ENCODE results near the gene DIPK1B.

DNA sequence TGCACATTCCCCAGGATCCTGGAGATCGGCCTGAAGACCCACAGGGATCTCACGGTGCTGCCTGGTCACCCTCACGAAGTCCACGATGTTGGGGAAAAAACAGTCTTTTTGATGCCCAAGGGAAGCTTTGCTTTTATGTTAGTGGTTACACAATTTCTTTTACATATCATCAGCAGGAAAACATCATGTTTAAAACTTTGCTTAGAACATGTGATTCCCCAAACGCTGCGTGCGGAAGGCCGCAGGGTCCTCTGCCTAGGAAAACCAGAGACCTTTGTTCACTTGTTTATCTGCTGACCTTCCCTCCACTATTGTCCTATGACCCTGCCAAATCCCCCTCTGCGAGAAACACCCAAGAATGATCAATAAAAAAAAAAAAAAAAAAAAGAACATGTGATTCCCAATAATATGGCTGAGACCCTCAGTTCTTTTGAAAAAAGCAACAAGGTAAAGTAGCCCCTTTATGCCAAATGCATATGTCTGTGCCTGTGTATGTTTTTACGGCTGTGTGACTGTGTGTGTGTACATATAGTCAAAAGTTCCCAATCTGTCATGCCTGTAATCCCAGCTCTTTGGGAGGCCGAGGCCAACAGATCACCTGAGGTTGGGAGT is 13.6 kb upstream of the DIPK1B start:
- TF ChIP-seq, protein P1, sequence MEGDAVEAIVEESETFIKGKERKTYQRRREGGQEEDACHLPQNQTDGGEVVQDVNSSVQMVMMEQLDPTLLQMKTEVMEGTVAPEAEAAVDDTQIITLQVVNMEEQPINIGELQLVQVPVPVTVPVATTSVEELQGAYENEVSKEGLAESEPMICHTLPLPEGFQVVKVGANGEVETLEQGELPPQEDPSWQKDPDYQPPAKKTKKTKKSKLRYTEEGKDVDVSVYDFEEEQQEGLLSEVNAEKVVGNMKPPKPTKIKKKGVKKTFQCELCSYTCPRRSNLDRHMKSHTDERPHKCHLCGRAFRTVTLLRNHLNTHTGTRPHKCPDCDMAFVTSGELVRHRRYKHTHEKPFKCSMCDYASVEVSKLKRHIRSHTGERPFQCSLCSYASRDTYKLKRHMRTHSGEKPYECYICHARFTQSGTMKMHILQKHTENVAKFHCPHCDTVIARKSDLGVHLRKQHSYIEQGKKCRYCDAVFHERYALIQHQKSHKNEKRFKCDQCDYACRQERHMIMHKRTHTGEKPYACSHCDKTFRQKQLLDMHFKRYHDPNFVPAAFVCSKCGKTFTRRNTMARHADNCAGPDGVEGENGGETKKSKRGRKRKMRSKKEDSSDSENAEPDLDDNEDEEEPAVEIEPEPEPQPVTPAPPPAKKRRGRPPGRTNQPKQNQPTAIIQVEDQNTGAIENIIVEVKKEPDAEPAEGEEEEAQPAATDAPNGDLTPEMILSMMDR (IDR thresholded peaks at IDR 0.05) = no peak
- TF ChIP-seq POLR2A (IDR thresholded peaks at IDR 0.05) = no peak

Data from thyroid gland (tissue), 4 donors.